Stimulated activated CD4-positive, alpha-beta T cell treated with anti-CD3 and anti-CD28 coated beads, Interleukin-15, amount 100 ng/mL, for 24 hours (primary cell): ENCODE data around the gene ATF7IP.

ENCODE experiments used
- DNase-seq: peaks from one replicate; pipeline ENCODE4 v3.0.0-alpha.2; 2020

The ATF7IP gene

GRCh38 chr12:14505626-14506596 is 140.4 kb downstream of the ATF7IP start:
- DNase-seq = no peak

GRCh38 chr12:14510574-14510973 is 145.1 kb downstream of the ATF7IP start:
- no peak for DNase-seq

GRCh38 chr12:14514154-14514842 is 148.8 kb downstream of the ATF7IP start:
- DNase-seq = no peak

- DNase-seq = no peak
Observed at GRCh38 chr12:14514946-14515345, 149.5 kb downstream of the ATF7IP start.

GRCh38 chr12:14521822-14522221 is 156.3 kb downstream of the ATF7IP start:
- DNase-seq = no peak

GRCh38 chr12:14525964-14526363 is 160.5 kb downstream of the ATF7IP start:
- DNase-seq = no peak

- no peak for DNase-seq
Observed at GRCh38 chr12:14532152-14532551, 166.7 kb downstream of the ATF7IP start.

GRCh38 chr12:14537088-14537487 is 171.6 kb downstream of the ATF7IP start:
- no peak for DNase-seq

- DNase-seq = no peak
Observed at GRCh38 chr12:14540801-14541462, 175.4 kb downstream of the ATF7IP start.

GRCh38 chr12:14545144-14546124 is 180.0 kb downstream of the ATF7IP start:
- no peak for DNase-seq

- no peak for DNase-seq
Observed at GRCh38 chr12:14547571-14547970, 182.1 kb downstream of the ATF7IP start.

- DNase-seq = no peak
Observed at GRCh38 chr12:14548609-14549008, 183.1 kb downstream of the ATF7IP start.
